CD4-positive, alpha-beta T cell treated with Interleukin-17A for 1 hour (primary cell): Measurements from ENCODE around the gene LTC4S.
A peak's percentile ranks its signal among the peaks of the same experiment; 100 is the strongest.
"Not testable (repeated sequence)": the region's sequence is repeated elsewhere in the genome, so short reads cannot be mapped to it uniquely, and the experiment has no call there.

Experiments
- DNase-seq: peaks from one replicate; pipeline ENCODE4 v3.0.0-alpha.2; 2020

Gene LTC4S

GRCh38 chr5:179827680-179828079 lies 33.9 kb downstream of the LTC4S start:
- peak; percentile 45 for DNase-seq

GRCh38 chr5:179828756-179829421 lies 35.1 kb downstream of the LTC4S start:
- peak; percentile 10 for DNase-seq

- DNase-seq, result no peak
These were observed 36.1 kb downstream of the LTC4S start for GRCh38 chr5:179829732-179830435.

GRCh38 chr5:179830818-179831468 lies 37.2 kb downstream of the LTC4S start:
- DNase-seq, result no peak

- DNase-seq, result peak; percentile 16
These were observed 38.4 kb downstream of the LTC4S start for GRCh38 chr5:179832039-179832745.

- peak; percentile 5 for DNase-seq
These were observed 39.4 kb downstream of the LTC4S start for GRCh38 chr5:179833056-179833708.

GRCh38 chr5:179833709-179834070 lies 39.9 kb downstream of the LTC4S start:
- DNase-seq, result no peak

- peak; percentile 13 for DNase-seq
These were observed 40.3 kb downstream of the LTC4S start for GRCh38 chr5:179834120-179834519.

- DNase-seq, result not testable (repeated sequence)
These were observed 41.1 kb downstream of the LTC4S start for GRCh38 chr5:179834871-179835270.

- DNase-seq, result peak; percentile 80
These were observed 42.6 kb downstream of the LTC4S start for GRCh38 chr5:179836225-179837019.

- peak; percentile 29 for DNase-seq
These were observed 43.6 kb downstream of the LTC4S start for GRCh38 chr5:179837076-179838011.

GRCh38 chr5:179839328-179840256 lies 45.8 kb downstream of the LTC4S start:
- DNase-seq, result peak; percentile 32

GRCh38 chr5:179840321-179840720 lies 46.5 kb downstream of the LTC4S start:
- DNase-seq, result no peak

GRCh38 chr5:179840766-179841165 lies 47.0 kb downstream of the LTC4S start:
- peak; percentile 24 for DNase-seq

- DNase-seq, result peak; percentile 7
These were observed 47.8 kb downstream of the LTC4S start for GRCh38 chr5:179841621-179842020.
